ENCODE measurements around the gene PKD1. TPM values are rescaled to one million over a fixed set of nuclear protein-coding genes. Genes with fewer than 3 reads are reported as not detected.

Gene PKD1
- total RNA-seq, 1 experiment from 2014 or later = 102 TPM

DNA sequence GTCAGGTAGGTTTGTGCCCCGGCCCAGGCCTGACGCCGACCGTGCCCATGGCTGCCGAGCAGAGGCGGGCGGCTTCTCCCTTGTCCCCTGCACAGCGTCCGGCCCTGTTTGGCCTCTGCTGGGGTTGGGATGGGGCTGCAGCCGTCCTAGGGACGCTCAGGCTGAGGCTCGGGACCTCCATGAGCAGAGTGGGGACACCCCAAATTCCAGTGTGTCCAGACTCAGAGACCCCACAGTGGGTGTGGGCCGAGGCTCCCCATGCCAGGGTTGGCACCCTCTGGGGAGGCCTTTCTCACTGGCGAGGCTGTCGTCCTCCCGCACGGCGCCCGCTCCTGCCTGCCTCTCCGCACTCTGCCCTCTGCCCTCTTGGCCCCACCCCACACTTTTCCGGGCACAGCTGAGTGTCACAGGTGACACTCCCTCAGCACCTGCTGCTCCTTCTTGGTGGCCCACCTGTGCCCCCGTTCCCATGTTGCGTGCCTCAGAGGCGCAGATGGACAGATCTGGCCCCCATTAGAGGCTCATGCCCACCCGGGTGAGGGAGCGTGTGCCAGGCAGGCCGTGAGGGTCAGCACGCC is 36.0 kb upstream of the PKD1 start:
- Mint-ChIP-seq H3K4me1 (no peaks in the 10 kb centered on the region), H3K36me3 (peaks cover 24% of the 10 kb centered on the region), H3K27me3 (ENCODE audit: low read depth) (no peaks in the 10 kb centered on the region), H3K27ac (no peak overlapping the region), H3K9me3 (no peaks in the 10 kb centered on the region), H3K4me3 (no peak overlapping the region)
- TF ChIP-seq, protein P1, sequence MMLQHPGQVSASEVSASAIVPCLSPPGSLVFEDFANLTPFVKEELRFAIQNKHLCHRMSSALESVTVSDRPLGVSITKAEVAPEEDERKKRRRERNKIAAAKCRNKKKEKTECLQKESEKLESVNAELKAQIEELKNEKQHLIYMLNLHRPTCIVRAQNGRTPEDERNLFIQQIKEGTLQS (CRISPR knock-in tag; conservative IDR thresholded peaks at IDR 0.05) = no peak
- TF ChIP-seq, protein P2, sequence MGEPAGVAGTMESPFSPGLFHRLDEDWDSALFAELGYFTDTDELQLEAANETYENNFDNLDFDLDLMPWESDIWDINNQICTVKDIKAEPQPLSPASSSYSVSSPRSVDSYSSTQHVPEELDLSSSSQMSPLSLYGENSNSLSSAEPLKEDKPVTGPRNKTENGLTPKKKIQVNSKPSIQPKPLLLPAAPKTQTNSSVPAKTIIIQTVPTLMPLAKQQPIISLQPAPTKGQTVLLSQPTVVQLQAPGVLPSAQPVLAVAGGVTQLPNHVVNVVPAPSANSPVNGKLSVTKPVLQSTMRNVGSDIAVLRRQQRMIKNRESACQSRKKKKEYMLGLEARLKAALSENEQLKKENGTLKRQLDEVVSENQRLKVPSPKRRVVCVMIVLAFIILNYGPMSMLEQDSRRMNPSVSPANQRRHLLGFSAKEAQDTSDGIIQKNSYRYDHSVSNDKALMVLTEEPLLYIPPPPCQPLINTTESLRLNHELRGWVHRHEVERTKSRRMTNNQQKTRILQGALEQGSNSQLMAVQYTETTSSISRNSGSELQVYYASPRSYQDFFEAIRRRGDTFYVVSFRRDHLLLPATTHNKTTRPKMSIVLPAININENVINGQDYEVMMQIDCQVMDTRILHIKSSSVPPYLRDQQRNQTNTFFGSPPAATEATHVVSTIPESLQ (CRISPR knock-in tag; IDR thresholded peaks at IDR 0.05) = no peak
- TF ChIP-seq, protein P3, sequence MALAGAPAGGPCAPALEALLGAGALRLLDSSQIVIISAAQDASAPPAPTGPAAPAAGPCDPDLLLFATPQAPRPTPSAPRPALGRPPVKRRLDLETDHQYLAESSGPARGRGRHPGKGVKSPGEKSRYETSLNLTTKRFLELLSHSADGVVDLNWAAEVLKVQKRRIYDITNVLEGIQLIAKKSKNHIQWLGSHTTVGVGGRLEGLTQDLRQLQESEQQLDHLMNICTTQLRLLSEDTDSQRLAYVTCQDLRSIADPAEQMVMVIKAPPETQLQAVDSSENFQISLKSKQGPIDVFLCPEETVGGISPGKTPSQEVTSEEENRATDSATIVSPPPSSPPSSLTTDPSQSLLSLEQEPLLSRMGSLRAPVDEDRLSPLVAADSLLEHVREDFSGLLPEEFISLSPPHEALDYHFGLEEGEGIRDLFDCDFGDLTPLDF (CRISPR knock-in tag; IDR thresholded peaks at IDR 0.05) = no peak
- TF ChIP-seq SMAD4 (CRISPR knock-in tag; IDR thresholded peaks at IDR 0.05) (no peak), ZNF416 (CRISPR knock-in tag; IDR thresholded peaks at IDR 0.05) (no peak), FOXP1 (CRISPR knock-in tag; IDR thresholded peaks at IDR 0.05; ENCODE audit: borderline replicate concordance) (0 out of 2 replicates have a peak, but pooled peaks have one; percentile 8)
- ChIA-PET CTCF (no interaction called here), POLR2A (no interaction called here)
- ATAC-seq = no peak
- DNase-seq (ENCODE audit: low spot score) = no peak

DNA sequence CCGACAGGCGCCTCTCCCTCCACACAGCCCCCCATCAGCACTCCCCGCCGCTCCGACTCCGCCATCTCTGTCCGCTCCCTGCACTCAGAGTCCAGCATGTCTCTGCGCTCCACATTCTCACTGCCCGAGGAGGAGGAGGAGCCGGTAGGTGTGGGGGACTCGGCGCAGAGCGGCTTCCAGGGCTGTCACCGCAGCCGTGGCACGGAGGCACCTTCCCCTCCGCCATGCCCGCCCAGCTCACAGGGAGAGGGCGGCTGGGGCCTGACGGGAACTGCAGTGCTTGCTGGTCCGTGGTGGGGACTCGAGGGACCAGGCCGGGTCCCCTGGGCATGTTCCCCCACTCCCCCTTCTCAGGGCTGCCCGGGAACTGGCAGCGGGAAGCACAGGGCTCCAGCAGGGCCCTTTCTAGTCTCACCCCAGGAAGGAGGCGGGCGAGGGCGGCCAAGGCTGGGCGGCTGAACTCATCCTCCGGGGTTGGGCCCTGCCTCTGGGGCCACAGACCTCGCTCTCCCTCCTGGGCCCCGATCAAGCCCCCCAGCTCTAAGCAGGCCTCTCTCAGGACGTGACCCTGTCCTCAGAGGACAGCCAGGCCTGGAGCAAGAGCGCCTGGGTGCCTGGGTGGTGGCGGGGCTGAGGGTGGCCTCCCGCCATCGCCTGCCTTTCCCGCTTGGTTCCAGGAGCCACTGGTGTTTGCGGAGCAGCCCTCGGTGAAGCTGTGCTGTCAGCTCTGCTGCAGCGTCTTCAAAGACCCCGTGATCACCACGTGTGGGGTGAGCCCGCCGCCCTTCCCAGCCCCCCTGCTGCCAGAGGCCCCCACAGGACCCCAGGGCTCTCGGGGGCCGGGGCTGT is 35.1 kb upstream of the PKD1 start:
- ChIA-PET CTCF (no interaction called here), POLR2A (interaction anchor here (0.8 kb wide), 1 partner anchor 15 kb away, joined by 3 read pairs; the partner anchor contains the start of gene TRAF7)
- H3K36me3 Mint-ChIP-seq = peaks cover 25% of the 10 kb centered on the region
- H3K9me3 Mint-ChIP-seq = no peaks in the 10 kb centered on the region
- no peak; the same call in 1 of the 2 replicates for ATAC-seq
- no peak overlapping the region for H3K27ac Mint-ChIP-seq
- no peak for DNase-seq (ENCODE audit: low spot score)
- TF ChIP-seq ZNF121 (CRISPR knock-in tag; IDR thresholded peaks at IDR 0.05) (no peak), ZNF423 (CRISPR knock-in tag; IDR thresholded peaks at IDR 0.05) (no peak), MYBL2 (CRISPR knock-in tag; IDR thresholded peaks at IDR 0.05) (no peak), ZNF671 (CRISPR knock-in tag; IDR thresholded peaks at IDR 0.05) (no peak), NFATC4 (CRISPR knock-in tag; IDR thresholded peaks at IDR 0.05) (no peak), CREB1 (CRISPR knock-in tag; IDR thresholded peaks at IDR 0.05) (no peak), SOX15 (CRISPR knock-in tag; IDR thresholded peaks at IDR 0.05) (no peak), ZNF416 (CRISPR knock-in tag; IDR thresholded peaks at IDR 0.05) (no peak), FOXK1 (CRISPR knock-in tag; IDR thresholded peaks at IDR 0.05) (no peak), NR3C1 (CRISPR knock-in tag; conservative IDR thresholded peaks at IDR 0.05; ENCODE audit: low read depth) (no peak), ZNF396 (CRISPR knock-in tag; IDR thresholded peaks at IDR 0.05; ENCODE audit: borderline replicate concordance) (no peak)
- TF ChIP-seq, protein P4, sequence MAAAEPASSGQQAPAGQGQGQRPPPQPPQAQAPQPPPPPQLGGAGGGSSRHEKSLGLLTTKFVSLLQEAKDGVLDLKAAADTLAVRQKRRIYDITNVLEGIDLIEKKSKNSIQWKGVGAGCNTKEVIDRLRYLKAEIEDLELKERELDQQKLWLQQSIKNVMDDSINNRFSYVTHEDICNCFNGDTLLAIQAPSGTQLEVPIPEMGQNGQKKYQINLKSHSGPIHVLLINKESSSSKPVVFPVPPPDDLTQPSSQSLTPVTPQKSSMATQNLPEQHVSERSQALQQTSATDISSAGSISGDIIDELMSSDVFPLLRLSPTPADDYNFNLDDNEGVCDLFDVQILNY (CRISPR knock-in tag; IDR thresholded peaks at IDR 0.05) = no peak
- TF ChIP-seq, protein P5, sequence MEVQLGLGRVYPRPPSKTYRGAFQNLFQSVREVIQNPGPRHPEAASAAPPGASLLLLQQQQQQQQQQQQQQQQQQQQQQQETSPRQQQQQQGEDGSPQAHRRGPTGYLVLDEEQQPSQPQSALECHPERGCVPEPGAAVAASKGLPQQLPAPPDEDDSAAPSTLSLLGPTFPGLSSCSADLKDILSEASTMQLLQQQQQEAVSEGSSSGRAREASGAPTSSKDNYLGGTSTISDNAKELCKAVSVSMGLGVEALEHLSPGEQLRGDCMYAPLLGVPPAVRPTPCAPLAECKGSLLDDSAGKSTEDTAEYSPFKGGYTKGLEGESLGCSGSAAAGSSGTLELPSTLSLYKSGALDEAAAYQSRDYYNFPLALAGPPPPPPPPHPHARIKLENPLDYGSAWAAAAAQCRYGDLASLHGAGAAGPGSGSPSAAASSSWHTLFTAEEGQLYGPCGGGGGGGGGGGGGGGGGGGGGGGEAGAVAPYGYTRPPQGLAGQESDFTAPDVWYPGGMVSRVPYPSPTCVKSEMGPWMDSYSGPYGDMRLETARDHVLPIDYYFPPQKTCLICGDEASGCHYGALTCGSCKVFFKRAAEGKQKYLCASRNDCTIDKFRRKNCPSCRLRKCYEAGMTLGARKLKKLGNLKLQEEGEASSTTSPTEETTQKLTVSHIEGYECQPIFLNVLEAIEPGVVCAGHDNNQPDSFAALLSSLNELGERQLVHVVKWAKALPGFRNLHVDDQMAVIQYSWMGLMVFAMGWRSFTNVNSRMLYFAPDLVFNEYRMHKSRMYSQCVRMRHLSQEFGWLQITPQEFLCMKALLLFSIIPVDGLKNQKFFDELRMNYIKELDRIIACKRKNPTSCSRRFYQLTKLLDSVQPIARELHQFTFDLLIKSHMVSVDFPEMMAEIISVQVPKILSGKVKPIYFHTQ (CRISPR knock-in tag; IDR thresholded peaks at IDR 0.05) = no peak
- TF ChIP-seq, protein P6, sequence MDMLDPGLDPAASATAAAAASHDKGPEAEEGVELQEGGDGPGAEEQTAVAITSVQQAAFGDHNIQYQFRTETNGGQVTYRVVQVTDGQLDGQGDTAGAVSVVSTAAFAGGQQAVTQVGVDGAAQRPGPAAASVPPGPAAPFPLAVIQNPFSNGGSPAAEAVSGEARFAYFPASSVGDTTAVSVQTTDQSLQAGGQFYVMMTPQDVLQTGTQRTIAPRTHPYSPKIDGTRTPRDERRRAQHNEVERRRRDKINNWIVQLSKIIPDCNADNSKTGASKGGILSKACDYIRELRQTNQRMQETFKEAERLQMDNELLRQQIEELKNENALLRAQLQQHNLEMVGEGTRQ (CRISPR knock-in tag; IDR thresholded peaks at IDR 0.05) = no peak
- no peaks in the 10 kb centered on the region for H3K4me1 Mint-ChIP-seq
- no peak overlapping the region for H3K4me3 Mint-ChIP-seq
- H3K27me3 Mint-ChIP-seq (ENCODE audit: low read depth) = no peaks in the 10 kb centered on the region
